Calu3 (cell line): Measurements from ENCODE around the gene POLL. TPM values are rescaled to one million over a fixed set of nuclear protein-coding genes. Genes with fewer than 3 reads are reported as not detected.

Experiments
- BruUV-seq: library from RNA; stranded (reverse); fragments of 400-500 nt; replicated peaks from 2 replicates; lab custom pipeline; 2021; lab: Mats Ljungman, UMichigan
- CTCF ChIA-PET: fragments of 300-600 bp; sonication (Branson Sonifier 250); formaldehyde crosslinking; loops from one replicate; lab custom pipeline; 2022; ENCODE audit warnings: antibody characterized with exemption; lab: Charles Lee
- DNase-seq: peaks from one replicate; pipeline ENCODE4 v3.0.0; 2022
- H3K27ac Mint-ChIP-seq: one replicate; pipeline ENCODE4 v1.8.0; 2022; ENCODE audit warnings: mixed read lengths; ENCODE audit not compliant: unreplicated experiment
- H3K27me3 Mint-ChIP-seq: one replicate; pipeline ENCODE4 v1.8.0; 2022; ENCODE audit warnings: mixed read lengths; ENCODE audit not compliant: unreplicated experiment
- H3K36me3 Mint-ChIP-seq: one replicate; pipeline ENCODE4 v1.8.0; 2022; ENCODE audit warnings: mild to moderate bottlenecking, moderate library complexity, mixed read lengths; ENCODE audit not compliant: insufficient read depth, unreplicated experiment
- H3K4me1 Mint-ChIP-seq: one replicate; pipeline ENCODE4 v1.8.0; 2022; ENCODE audit warnings: mild to moderate bottlenecking, low read depth, mixed read lengths; ENCODE audit not compliant: unreplicated experiment
- H3K4me3 Mint-ChIP-seq: one replicate; pipeline ENCODE4 v1.8.0; 2022; ENCODE audit warnings: mild to moderate bottlenecking, low read depth, moderate library complexity, mixed read lengths; ENCODE audit not compliant: unreplicated experiment
- H3K9me3 Mint-ChIP-seq: one replicate; pipeline ENCODE4 v1.8.0; 2022; ENCODE audit warnings: low read depth, mixed read lengths; ENCODE audit not compliant: unreplicated experiment
- CTCF ChIP-seq: fragments of 200-600 bp; IDR thresholded peaks from one replicate; pipeline ENCODE4 v1.8.0; 2022; ENCODE audit warnings: antibody characterized with exemption; ENCODE audit not compliant: unreplicated experiment
- intact Hi-C: fragments of 100-400 bp; cut with micrococcal nuclease; formaldehyde crosslinking; loops from one replicate; pipeline ENCODE4 v1.10.0; 2022; ENCODE audit not compliant: unreplicated experiment
- total RNA-seq: library from RNA; stranded (reverse); gene quantifications from 2 replicates; pipeline ENCODE4 v1.2.3, GENCODE V29; 2022

Gene POLL
- total RNA-seq, 1 experiment from 2014 or later: 28.4 TPM

DNA sequence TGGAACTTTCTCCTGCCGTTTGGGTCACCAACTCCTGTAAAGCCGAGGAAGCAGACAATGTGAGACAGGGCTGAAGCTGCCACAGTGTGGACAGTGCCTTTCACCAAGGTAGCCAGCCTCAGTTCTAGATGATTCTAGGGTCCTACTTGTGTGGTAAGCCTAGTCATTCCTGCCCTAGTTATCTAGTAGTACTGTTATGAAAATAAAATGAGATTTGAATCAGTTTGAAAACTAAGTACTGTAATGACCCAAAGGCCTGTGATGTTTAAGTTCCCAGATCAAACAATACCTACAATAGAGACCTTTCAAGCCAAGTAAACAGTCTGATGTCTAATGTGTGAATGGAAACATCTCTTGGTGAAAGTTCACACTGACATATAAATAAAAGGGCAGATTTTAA, 37.1 kb downstream of the POLL start:
- no peak overlapping the region for H3K4me3 Mint-ChIP-seq
- DNase-seq: no peak
- TF ChIP-seq CTCF: no peak
- H3K27me3 Mint-ChIP-seq: no peaks in the 10 kb centered on the region
- H3K27ac Mint-ChIP-seq: no peak overlapping the region
- intact Hi-C loops: no loop called here
- no peaks in the 10 kb centered on the region for H3K4me1 Mint-ChIP-seq
- no TSS peak for BruUV-seq
- CTCF ChIA-PET: no interaction called here
- peaks cover 8% of the 10 kb centered on the region for H3K36me3 Mint-ChIP-seq
- no peaks in the 10 kb centered on the region for H3K9me3 Mint-ChIP-seq

DNA sequence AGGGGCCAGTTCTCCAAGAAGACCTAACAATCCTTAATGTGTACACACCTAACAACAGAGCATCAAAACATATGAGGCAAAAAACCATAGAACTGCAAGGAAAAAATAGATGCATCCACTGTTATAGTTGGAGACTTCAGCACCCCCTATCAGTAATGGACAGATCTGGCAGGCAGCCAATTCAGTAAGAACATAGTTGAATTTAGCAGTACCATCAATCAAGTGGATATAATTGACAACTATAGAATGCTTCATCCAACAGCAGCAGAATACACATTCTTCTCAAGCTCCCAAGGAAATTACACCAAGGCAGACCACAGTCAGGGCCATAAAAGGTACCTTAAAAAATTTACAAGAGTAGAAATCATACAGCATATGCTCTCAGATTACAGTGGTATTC, 42.2 kb downstream of the POLL start:
- Mint-ChIP-seq H3K27ac (no peak overlapping the region), H3K36me3 (no peaks in the 10 kb centered on the region), H3K4me1 (no peaks in the 10 kb centered on the region), H3K9me3 (no peaks in the 10 kb centered on the region), H3K4me3 (no peak overlapping the region), H3K27me3 (no peaks in the 10 kb centered on the region)
- DNase-seq: no peak
- intact Hi-C loops: no loop called here
- TF ChIP-seq CTCF: no peak
- BruUV-seq: no TSS peak
- CTCF ChIA-PET: no interaction called here

DNA sequence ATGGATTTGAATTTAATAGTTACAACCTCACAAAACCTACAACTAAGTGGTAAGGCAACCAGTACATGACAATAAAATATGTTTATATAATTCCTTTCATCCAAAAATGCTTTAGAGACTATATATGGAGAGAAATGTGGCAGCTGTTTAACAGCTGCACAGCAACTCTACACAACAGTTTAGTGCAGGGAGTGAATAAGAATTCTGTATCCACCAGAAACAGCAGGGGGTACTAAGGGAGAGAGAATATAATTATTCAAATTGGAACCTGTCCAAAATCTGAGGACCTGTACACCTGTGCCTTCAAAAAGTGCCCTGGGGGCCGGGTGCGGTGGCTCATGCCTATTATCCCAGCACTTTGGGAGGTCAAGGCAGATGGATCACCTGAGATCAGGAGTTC, 49.6 kb downstream of the POLL start:
- TF ChIP-seq CTCF: no peak
- DNase-seq: no peak
- intact Hi-C loops: no loop called here
- no peaks in the 10 kb centered on the region for H3K9me3 Mint-ChIP-seq
- CTCF ChIA-PET: no interaction called here
- no peaks in the 10 kb centered on the region for H3K4me1 Mint-ChIP-seq
- H3K27me3 Mint-ChIP-seq: no peaks in the 10 kb centered on the region
- no TSS peak for BruUV-seq
- H3K27ac Mint-ChIP-seq: no peak overlapping the region
- no peaks in the 10 kb centered on the region for H3K36me3 Mint-ChIP-seq
- no peak overlapping the region for H3K4me3 Mint-ChIP-seq

DNA sequence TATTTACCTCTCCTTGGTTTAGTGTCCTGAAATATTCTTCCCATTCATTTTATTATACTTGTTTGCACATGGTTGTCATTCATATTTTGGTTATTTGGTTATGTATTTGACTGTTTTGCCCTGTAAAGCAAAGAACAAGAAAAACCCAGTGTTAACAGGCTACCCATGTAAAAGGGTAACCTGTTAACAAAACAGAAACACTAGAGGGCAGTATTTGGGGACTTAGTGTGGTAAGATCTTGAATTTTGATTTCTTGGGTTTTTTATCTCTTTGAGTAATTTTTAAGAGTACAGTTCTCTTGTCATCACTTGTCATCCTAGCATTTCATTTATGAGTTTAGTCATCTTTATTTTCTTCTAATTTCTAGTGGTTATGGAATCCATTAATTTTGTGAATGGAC, 51.3 kb downstream of the POLL start:
- H3K9me3 Mint-ChIP-seq: no peaks in the 10 kb centered on the region
- intact Hi-C loops: no loop called here
- no peaks in the 10 kb centered on the region for H3K27me3 Mint-ChIP-seq
- H3K27ac Mint-ChIP-seq: no peak overlapping the region
- no peaks in the 10 kb centered on the region for H3K4me1 Mint-ChIP-seq
- no peak for TF ChIP-seq CTCF
- H3K4me3 Mint-ChIP-seq: no peak overlapping the region
- H3K36me3 Mint-ChIP-seq: no peaks in the 10 kb centered on the region
- no peak for DNase-seq
- no TSS peak for BruUV-seq
- CTCF ChIA-PET: no interaction called here
